HL-60 (cell line): ENCODE measurements around the gene RAB28.

Experiments used
- DNase-seq, 2 experiments: peaks; one replicate each; pipeline ENCODE4 v3.0.0-alpha.2; 2010 to 2020; ENCODE audit warnings: low read depth in 1 of 2, low spot score in 1 of 2
- H3K27ac ChIP-seq: fragments of 250-450 bp; sonication (Bioruptor Pico); replicated peaks from 2 replicates; pipeline ENCODE4 v1.5.1; 2020; ENCODE audit warnings: mild to moderate bottlenecking, moderate library complexity
- H3K27me3 ChIP-seq: fragments of 250-450 bp; sonication (Bioruptor Pico); 2 replicates; pipeline ENCODE4 v1.5.1; 2021; ENCODE audit warnings: mild to moderate bottlenecking, moderate library complexity; ENCODE audit not compliant: insufficient read depth, poor library complexity, severe bottlenecking
- H3K4me3 ChIP-seq: replicated peaks from 2 replicates; pipeline ENCODE4 v1.5.1; 2011; ENCODE audit warnings: mild to moderate bottlenecking, control low read depth, low read length; ENCODE audit not compliant: insufficient read depth
- CTCF ChIP-seq: IDR thresholded peaks from one replicate; pipeline ENCODE4 v1.5.1; 2011; ENCODE audit warnings: low read length, control low read depth, inconsistent platforms; ENCODE audit not compliant: insufficient read depth
- GABPA ChIP-seq: IDR thresholded peaks from 2 replicates; pipeline ENCODE4 v1.6.1; 2012; ENCODE audit warnings: low read depth
- POLR2AphosphoS5 ChIP-seq: IDR thresholded peaks from 2 replicates; pipeline ENCODE4 v1.6.1; 2012; ENCODE audit warnings: low read depth
- SPI1 ChIP-seq: IDR thresholded peaks from 2 replicates; pipeline ENCODE4 v1.6.1; 2012; ENCODE audit warnings: low read depth, mild to moderate bottlenecking, borderline replicate concordance
- long read RNA-seq: library from polyadenylated mRNA; unstranded; transcript quantifications from one replicate; pipeline ENCODE4 v2.0.0, GENCODE V29; 2020
- TF ChIP-seq, protein P1 (sequence below): IDR thresholded peaks from 2 replicates; pipeline ENCODE4 v1.6.1; 2012; ENCODE audit warnings: low read depth; ENCODE audit not compliant: insufficient replicate concordance

RAB28 gene
- long read RNA-seq, transcript RAB28-202 (7 exons, 1,715 nt): major isoform, 104 of 146 reads
- long read RNA-seq, transcript RAB28-201 (8 exons, 1,810 nt): minor isoform, 8 of 146 reads
- long read RNA-seq, transcript RAB28-205 (6 exons, 1,551 nt): minor isoform, 13 of 146 reads
- long read RNA-seq, partial matches to known transcripts: 7 of 146 reads
- long read RNA-seq, other reads (novel, unspliced or antisense): 10 of 146 reads

- peak; percentile 69 to 90 for DNase-seq
- H3K27ac ChIP-seq: peak within 1 kb of the TSS; percentile 99
- H3K4me3 ChIP-seq: peak within 1 kb of the TSS; percentile 94
- H3K27me3 ChIP-seq: no peaks in the 10 kb centered on the region
- TF ChIP-seq POLR2AphosphoS5 (no peak), SPI1 (no peak), GABPA (no peak)
- TF ChIP-seq, protein P1, sequence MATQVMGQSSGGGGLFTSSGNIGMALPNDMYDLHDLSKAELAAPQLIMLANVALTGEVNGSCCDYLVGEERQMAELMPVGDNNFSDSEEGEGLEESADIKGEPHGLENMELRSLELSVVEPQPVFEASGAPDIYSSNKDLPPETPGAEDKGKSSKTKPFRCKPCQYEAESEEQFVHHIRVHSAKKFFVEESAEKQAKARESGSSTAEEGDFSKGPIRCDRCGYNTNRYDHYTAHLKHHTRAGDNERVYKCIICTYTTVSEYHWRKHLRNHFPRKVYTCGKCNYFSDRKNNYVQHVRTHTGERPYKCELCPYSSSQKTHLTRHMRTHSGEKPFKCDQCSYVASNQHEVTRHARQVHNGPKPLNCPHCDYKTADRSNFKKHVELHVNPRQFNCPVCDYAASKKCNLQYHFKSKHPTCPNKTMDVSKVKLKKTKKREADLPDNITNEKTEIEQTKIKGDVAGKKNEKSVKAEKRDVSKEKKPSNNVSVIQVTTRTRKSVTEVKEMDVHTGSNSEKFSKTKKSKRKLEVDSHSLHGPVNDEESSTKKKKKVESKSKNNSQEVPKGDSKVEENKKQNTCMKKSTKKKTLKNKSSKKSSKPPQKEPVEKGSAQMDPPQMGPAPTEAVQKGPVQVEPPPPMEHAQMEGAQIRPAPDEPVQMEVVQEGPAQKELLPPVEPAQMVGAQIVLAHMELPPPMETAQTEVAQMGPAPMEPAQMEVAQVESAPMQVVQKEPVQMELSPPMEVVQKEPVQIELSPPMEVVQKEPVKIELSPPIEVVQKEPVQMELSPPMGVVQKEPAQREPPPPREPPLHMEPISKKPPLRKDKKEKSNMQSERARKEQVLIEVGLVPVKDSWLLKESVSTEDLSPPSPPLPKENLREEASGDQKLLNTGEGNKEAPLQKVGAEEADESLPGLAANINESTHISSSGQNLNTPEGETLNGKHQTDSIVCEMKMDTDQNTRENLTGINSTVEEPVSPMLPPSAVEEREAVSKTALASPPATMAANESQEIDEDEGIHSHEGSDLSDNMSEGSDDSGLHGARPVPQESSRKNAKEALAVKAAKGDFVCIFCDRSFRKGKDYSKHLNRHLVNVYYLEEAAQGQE: peak; percentile 32
Measured at GRCh38 chr4:13484122-13484748, at the start of gene RAB28. Gene RAB28, minus strand, starts transcription at chr4:13484340.

DNA sequence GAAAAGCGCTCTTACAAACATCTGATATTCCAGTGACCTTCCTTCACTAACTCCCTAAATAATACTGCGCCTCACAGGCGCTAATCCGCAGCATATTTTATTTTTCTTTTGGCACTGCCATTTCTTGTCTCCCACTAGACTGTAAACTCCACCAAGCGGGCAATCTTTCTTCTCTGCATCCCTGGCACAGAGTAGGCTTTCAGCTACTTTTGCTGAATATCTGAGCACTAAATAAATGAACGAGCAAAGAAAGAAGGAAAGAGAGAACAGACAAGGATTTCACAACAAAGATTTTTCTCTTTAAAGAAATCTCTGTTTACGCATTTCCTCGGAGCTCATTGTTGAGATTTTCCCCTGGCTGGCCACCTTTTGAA is 47.5 kb upstream of the RAB28 start:
- peaks cover 62% of the 10 kb centered on the region for H3K27me3 ChIP-seq
- no peak overlapping the region for H3K27ac ChIP-seq
- no peak overlapping the region for H3K4me3 ChIP-seq
- no peak for DNase-seq
- TF ChIP-seq GABPA: no peak
- no peak for TF ChIP-seq CTCF
- TF ChIP-seq SPI1: no peak
- TF ChIP-seq, protein P1: no peak
- TF ChIP-seq POLR2AphosphoS5: no peak

- DNase-seq: no peak
- TF ChIP-seq, protein P1: no peak
- no peak for TF ChIP-seq SPI1
- no peak for TF ChIP-seq CTCF
- no peak for TF ChIP-seq POLR2AphosphoS5
- no peak for TF ChIP-seq GABPA
- Histone ChIP-seq H3K27me3 (peaks cover 64% of the 10 kb centered on the region), H3K27ac (no peak overlapping the region), H3K4me3 (no peak overlapping the region)
Measured at GRCh38 chr4:13530823-13531624, 46.9 kb upstream of the RAB28 start.
